Keratinocyte (primary cell): ENCODE results near the gene DPM1.

Experiments used
- EZH2 ChIP-seq: IDR thresholded peaks from one replicate; pipeline ENCODE4 v1.6.1; 2012; ENCODE audit warnings: inconsistent platforms, mild to moderate bottlenecking, low read length, moderate library complexity
- TF ChIP-seq, protein P1 (sequence below), 3 experiments: IDR thresholded peaks in 1 of 3; conservative IDR thresholded peaks in 1 of 3; optimal IDR thresholded peaks in 1 of 3; 2 replicates in 2 of 3; 3 replicates in 1 of 3; pipeline versions ENCODE3 to v1.5.1; 2011; ENCODE audit warnings: low read length in 3 of 3, mild to moderate bottlenecking in 3 of 3, moderate library complexity in 2 of 3, control low read depth in 1 of 3, inconsistent platforms in 1 of 3; ENCODE audit not compliant: insufficient read depth in 2 of 3; ENCODE audit errors: extremely low read depth in 1 of 3

DNA sequence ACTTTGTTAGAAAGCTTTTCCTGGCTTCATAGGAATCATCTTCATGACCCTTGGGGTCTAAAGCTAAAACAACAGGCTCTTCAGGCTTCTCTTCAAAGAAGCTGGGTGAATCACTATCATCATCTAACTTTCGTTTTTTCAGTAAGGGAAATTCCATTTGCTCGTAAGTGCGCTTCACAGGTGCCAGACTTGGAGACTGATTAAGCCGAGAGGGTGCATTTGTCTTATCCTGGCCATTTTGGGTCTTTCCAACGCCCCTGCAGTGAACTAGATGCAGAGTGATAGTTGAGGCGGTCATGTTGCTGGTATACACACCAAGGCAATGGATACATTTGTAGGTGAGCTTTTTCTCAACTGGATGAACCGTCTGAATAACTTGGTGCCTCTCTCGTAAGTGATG is 65.9 kb downstream of the DPM1 start:
- TF ChIP-seq, protein P1, sequence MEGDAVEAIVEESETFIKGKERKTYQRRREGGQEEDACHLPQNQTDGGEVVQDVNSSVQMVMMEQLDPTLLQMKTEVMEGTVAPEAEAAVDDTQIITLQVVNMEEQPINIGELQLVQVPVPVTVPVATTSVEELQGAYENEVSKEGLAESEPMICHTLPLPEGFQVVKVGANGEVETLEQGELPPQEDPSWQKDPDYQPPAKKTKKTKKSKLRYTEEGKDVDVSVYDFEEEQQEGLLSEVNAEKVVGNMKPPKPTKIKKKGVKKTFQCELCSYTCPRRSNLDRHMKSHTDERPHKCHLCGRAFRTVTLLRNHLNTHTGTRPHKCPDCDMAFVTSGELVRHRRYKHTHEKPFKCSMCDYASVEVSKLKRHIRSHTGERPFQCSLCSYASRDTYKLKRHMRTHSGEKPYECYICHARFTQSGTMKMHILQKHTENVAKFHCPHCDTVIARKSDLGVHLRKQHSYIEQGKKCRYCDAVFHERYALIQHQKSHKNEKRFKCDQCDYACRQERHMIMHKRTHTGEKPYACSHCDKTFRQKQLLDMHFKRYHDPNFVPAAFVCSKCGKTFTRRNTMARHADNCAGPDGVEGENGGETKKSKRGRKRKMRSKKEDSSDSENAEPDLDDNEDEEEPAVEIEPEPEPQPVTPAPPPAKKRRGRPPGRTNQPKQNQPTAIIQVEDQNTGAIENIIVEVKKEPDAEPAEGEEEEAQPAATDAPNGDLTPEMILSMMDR (optimal IDR thresholded peaks at IDR 0.05 in 1 of 3, IDR thresholded peaks at IDR 0.05 in 1 of 3, conservative IDR thresholded peaks at IDR 0.05 in 1 of 3; ENCODE audit: extremely low read depth in 1 of 3, insufficient read depth in 2 of 3, low read length in 3 of 3) = no peak
- no peak for TF ChIP-seq EZH2
